DMS 273 treated with DMSO at 0.1 percent for 48 hours (cell line): ENCODE data around the gene GINS2.

ENCODE experiments used
- DNase-seq: peaks from one replicate; lab custom pipeline; 2025; lab: John Stamatoyannopoulos, UW

The GINS2 gene

GRCh38 chr16:85640254-85640558 is 48.5 kb downstream of the GINS2 start:
- DNase-seq = no peak

- DNase-seq = peak; percentile 90
Observed at GRCh38 chr16:85639529-85640253, 49.1 kb downstream of the GINS2 start.

- DNase-seq = no peak
Observed at GRCh38 chr16:85638695-85639409, 49.9 kb downstream of the GINS2 start.

GRCh38 chr16:85637808-85638647 is 50.7 kb downstream of the GINS2 start:
- DNase-seq = peak; percentile 49

- no peak for DNase-seq
Observed at GRCh38 chr16:85637061-85637807, 51.5 kb downstream of the GINS2 start.

GRCh38 chr16:85636234-85636812 is 52.4 kb downstream of the GINS2 start:
- DNase-seq = no peak

GRCh38 chr16:85635545-85636140 is 53.1 kb downstream of the GINS2 start:
- peak; percentile 54 for DNase-seq

GRCh38 chr16:85634747-85635544 is 53.8 kb downstream of the GINS2 start:
- DNase-seq = no peak

- DNase-seq = no peak
Observed at GRCh38 chr16:85633888-85634287, 54.9 kb downstream of the GINS2 start.

GRCh38 chr16:85633438-85633743 is 55.4 kb downstream of the GINS2 start:
- no peak for DNase-seq

GRCh38 chr16:85632709-85633437 is 55.9 kb downstream of the GINS2 start:
- no peak for DNase-seq

GRCh38 chr16:85631802-85632393 is 56.9 kb downstream of the GINS2 start:
- DNase-seq = no peak

GRCh38 chr16:85631230-85631629 is 57.5 kb downstream of the GINS2 start:
- DNase-seq = no peak

GRCh38 chr16:85629853-85630252 is 58.9 kb downstream of the GINS2 start:
- no peak for DNase-seq

GRCh38 chr16:85629326-85629725 is 59.4 kb downstream of the GINS2 start:
- DNase-seq = no peak

- DNase-seq = no peak
Observed at GRCh38 chr16:85628645-85629044, 60.1 kb downstream of the GINS2 start.

- no peak for DNase-seq
Observed at GRCh38 chr16:85628265-85628556, 60.5 kb downstream of the GINS2 start.

GRCh38 chr16:85627526-85628264 is 61.1 kb downstream of the GINS2 start:
- no peak for DNase-seq

- no peak for DNase-seq
Observed at GRCh38 chr16:85627089-85627488, 61.7 kb downstream of the GINS2 start.
